Measurements from ENCODE around the gene RNF20. TPM values are rescaled to one million over a fixed set of nuclear protein-coding genes. Genes with fewer than 3 reads are reported as not detected.

Gene RNF20
- total RNA-seq: 10 to 100 TPM; 17.3 to 24.6 (median 20.9) TPM

GRCh38 chr9:101533334-101534204 is at the start of gene RNF20:
TSS of gene RNF20 (plus strand) at chr9:101533853. CDS start at chr9:101535424, 1,571 bp downstream.
- Histone ChIP-seq H3K4me1 (peaks cover 4 to 54% (median 22%) of the 10 kb centered on the region in 3 donors), H3K4me3 (peak within 1 kb of the TSS; percentile 45 to 94 (median 76)), H3K36me3 (peaks cover 0 to 30% (median 7%) of the 10 kb centered on the region in 3 donors), H3K27me3 (no peaks in the 10 kb centered on the region), H3K27ac (peak within 1 kb of the TSS; percentile 89 to 98 (median 97)), H3K9me3 (no peaks in the 10 kb centered on the region)
- 1% methylated on average over 34 to 38 of the region's 45 CpGs for WGBS, 2 donors
- DNase-seq: peak; percentile 98
- intact Hi-C loops (cut with DNase I): no loop called here
- peak in 1 of 6 experiments; percentile 12 for TF ChIP-seq CTCF (IDR thresholded peaks at IDR 0.05)
- TF ChIP-seq POLR2A (IDR thresholded peaks at IDR 0.05): peak in 2 of 4 donors; percentile 23 to 37

- Histone ChIP-seq H3K27ac (peak overlapping the region in 1 of 4 donors; percentile 93), H3K36me3 (no peaks in the 10 kb centered on the region), H3K27me3 (peaks cover 0 to 15% (median 0%) of the 10 kb centered on the region in 4 donors), H3K4me1 (peaks cover 24 to 85% (median 29%) of the 10 kb centered on the region in 3 donors), H3K9me3 (no peaks in the 10 kb centered on the region), H3K4me3 (no peak overlapping the region)
- no peak for TF ChIP-seq CTCF (IDR thresholded peaks at IDR 0.05)
- WGBS, 2 donors: 63 to 71% methylated on average over 1 of the region's 1 CpG
- no peak for DNase-seq
- intact Hi-C loops (cut with DNase I): no loop called here
Observed at GRCh38 chr9:101484046-101484445, 49.6 kb upstream of the RNF20 start.

GRCh38 chr9:101485924-101486692 is 47.5 kb upstream of the RNF20 start:
- intact Hi-C loops (cut with DNase I): no loop called here
- DNase-seq: no peak
- peak in 1 of 4 donors; percentile 14 for TF ChIP-seq POLR2A (IDR thresholded peaks at IDR 0.05)
- no peak for TF ChIP-seq CTCF (IDR thresholded peaks at IDR 0.05)
- Histone ChIP-seq H3K4me3 (peak overlapping the region; percentile 59 to 79 (median 72)), H3K27ac (peak overlapping the region; percentile 93 to 94 (median 94)), H3K4me1 (peaks cover 12 to 64% (median 15%) of the 10 kb centered on the region in 3 donors), H3K9me3 (no peaks in the 10 kb centered on the region), H3K27me3 (peaks cover 0 to 15% (median 0%) of the 10 kb centered on the region in 4 donors), H3K36me3 (no peaks in the 10 kb centered on the region)
- WGBS, 2 donors: 2 to 4% methylated on average over 19 to 20 of the region's 61 CpGs

GRCh38 chr9:101486693-101487442 is 46.8 kb upstream of the RNF20 start:
- intact Hi-C loops (cut with DNase I): no loop called here
- H3K4me3 ChIP-seq: peak overlapping the region; percentile 59 to 79 (median 72)
- DNase-seq: no peak
- H3K9me3 ChIP-seq: no peaks in the 10 kb centered on the region
- peak overlapping the region; percentile 93 to 94 (median 94) for H3K27ac ChIP-seq
- H3K4me1 ChIP-seq: peaks cover 5 to 56% (median 8%) of the 10 kb centered on the region in 3 donors
- WGBS, 2 donors: 4% methylated on average over 4 of the region's 53 CpGs
- H3K27me3 ChIP-seq: peaks cover 0 to 15% (median 0%) of the 10 kb centered on the region in 4 donors
- TF ChIP-seq CTCF (IDR thresholded peaks at IDR 0.05) (peak in 1 of 6 experiments; percentile 4), POLR2A (IDR thresholded peaks at IDR 0.05) (peak in 2 of 4 donors; percentile 52 to 62)
- H3K36me3 ChIP-seq: no peaks in the 10 kb centered on the region

Data from esophagus squamous epithelium (tissue), 5 donors.